ENCODE results near the gene CASTOR1.
A peak's percentile ranks its signal among the peaks of the same experiment; 100 is the strongest.

The CASTOR1 gene

DNA sequence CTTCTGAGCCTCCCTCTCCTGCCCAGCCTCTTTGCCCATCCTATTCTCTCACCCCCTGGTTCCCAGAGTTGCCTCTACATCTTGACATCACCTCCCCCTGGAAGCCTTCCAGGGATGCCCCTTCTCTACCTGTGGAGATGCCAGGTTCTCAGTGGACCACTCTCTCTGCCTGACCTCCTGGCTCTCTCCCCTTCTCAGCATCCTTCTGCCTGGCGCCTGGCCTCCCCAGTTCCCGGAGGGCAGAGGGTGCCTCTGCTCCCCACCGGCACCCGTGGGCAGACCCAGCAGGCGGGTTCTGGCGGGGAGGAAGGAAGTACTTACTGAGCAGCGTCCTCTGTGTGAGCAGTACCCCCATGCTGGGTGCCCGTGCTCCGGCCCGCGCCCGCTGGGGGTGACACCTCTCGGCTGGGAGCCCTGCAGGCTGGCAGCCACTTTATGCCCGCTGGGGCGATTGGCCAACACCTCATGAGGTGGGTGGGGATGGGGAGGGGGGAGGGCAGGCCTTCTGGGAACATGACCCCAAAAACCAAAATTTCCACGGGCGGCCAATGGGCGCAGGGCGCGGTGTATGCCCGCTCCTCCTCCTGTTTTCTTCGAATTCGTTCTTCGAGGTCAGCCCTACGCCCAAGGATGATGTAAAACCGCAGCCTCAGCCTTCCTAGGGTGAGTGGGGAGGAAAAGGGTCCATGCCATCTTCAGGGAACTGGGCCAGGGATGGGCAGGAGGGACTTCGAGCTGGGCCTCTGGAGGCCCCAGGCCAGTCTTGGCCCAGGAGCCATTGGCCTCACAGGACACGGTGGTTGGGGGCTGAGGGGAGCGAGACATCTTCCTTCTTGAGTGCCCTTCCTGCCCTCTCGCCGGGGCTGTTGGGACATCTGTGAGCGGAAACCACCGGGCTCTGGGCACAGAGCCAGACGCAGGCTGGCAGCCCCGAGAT is 22.6 kb downstream of the CASTOR1 start, which contains the start of gene OSM:
Gene OSM, minus strand, starts transcription at position 407 of the 937 bp plus-strand sequence. Its CDS starts 52 bp downstream, at position 355.
- Histone ChIP-seq H3K79me2 (ENCODE audit: control insufficient read depth, low read length) (peaks cover 4% of the 10 kb centered on the region; the same call in 1 of the 2 replicates), H4K20me1 (ENCODE audit: control insufficient read depth, insufficient read depth, low read depth, low read length) (no peaks in the 10 kb centered on the region), H3K36me3 (ENCODE audit: control insufficient read depth, low read length) (no peaks in the 10 kb centered on the region), H3K27me3 (ENCODE audit: control insufficient read depth, low read length) (no peaks in the 10 kb centered on the region), H3K9me2 (replicated peaks; ENCODE audit: control insufficient read depth, low read length) (no peaks in the 10 kb centered on the region), H3K4me2 (ENCODE audit: low read length) (peak within 1 kb of the TSS; percentile 71), H3K4me1 (ENCODE audit: control insufficient read depth, low read length) (peaks cover 30% of the 10 kb centered on the region), H3K9me3 (ENCODE audit: control insufficient read depth, insufficient read depth, low read length) (no peaks in the 10 kb centered on the region), H3K27ac (ENCODE audit: low read depth, low read length) (peak within 1 kb of the TSS; percentile 30; the same call in 1 of the 2 replicates), H3F3A (ENCODE audit: control insufficient read depth, insufficient read depth) (no peaks in the 10 kb centered on the region), H3K4me3 (ENCODE audit: low read length) (peak within 1 kb of the TSS; percentile 81)
- no peak for TF ChIP-seq EZH2phosphoT487 (IDR thresholded peaks at IDR 0.05; ENCODE audit: borderline replicate concordance, low read length)
- TF ChIP-seq, protein P1, sequence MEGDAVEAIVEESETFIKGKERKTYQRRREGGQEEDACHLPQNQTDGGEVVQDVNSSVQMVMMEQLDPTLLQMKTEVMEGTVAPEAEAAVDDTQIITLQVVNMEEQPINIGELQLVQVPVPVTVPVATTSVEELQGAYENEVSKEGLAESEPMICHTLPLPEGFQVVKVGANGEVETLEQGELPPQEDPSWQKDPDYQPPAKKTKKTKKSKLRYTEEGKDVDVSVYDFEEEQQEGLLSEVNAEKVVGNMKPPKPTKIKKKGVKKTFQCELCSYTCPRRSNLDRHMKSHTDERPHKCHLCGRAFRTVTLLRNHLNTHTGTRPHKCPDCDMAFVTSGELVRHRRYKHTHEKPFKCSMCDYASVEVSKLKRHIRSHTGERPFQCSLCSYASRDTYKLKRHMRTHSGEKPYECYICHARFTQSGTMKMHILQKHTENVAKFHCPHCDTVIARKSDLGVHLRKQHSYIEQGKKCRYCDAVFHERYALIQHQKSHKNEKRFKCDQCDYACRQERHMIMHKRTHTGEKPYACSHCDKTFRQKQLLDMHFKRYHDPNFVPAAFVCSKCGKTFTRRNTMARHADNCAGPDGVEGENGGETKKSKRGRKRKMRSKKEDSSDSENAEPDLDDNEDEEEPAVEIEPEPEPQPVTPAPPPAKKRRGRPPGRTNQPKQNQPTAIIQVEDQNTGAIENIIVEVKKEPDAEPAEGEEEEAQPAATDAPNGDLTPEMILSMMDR (IDR thresholded peaks at IDR 0.05; ENCODE audit: low read depth, low read length, poor library complexity, severe bottlenecking): no peak

DNA sequence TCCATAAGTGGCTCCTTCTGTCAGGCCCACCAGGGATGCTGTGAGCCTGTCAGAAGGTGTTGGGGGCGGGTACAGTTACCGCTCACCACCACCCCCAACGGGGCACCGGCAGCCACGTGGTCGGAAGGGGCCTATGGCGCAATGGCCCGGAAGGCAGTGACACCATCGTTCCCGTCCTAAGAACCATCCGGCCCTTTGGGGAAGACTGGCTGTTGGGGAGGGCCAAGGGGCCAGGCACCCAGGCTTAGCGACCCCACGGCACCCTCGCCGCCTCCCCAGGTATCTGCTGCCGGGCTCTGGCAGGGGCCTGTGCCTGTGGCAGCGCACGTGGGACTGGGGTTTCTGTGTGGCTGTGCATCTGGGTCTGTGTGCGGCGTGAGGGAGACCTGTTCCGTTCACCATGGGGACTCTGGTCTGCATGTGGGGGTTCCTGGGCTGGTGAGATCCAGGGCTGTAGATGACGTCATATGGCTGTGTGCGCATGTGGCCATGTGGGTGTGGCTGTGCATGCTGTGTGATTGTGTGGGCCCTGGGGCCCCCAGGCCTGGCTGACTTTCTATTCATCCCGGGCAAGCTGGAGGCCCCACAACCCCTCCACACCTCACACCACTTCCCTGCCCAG is 23.4 kb downstream of the CASTOR1 start:
- Histone ChIP-seq H3K9me3 (ENCODE audit: control insufficient read depth, insufficient read depth, low read length) (no peaks in the 10 kb centered on the region), H3K27me3 (ENCODE audit: control insufficient read depth, low read length) (no peaks in the 10 kb centered on the region), H3K4me3 (ENCODE audit: low read length) (peak overlapping the region; percentile 81), H3K36me3 (ENCODE audit: control insufficient read depth, low read length) (no peaks in the 10 kb centered on the region), H3K4me1 (ENCODE audit: control insufficient read depth, low read length) (peaks cover 30% of the 10 kb centered on the region), H4K20me1 (ENCODE audit: control insufficient read depth, insufficient read depth, low read depth, low read length) (no peaks in the 10 kb centered on the region), H3F3A (ENCODE audit: control insufficient read depth, insufficient read depth) (no peaks in the 10 kb centered on the region), H3K27ac (ENCODE audit: low read depth, low read length) (peak overlapping the region; percentile 30; the same call in 1 of the 2 replicates), H3K79me2 (ENCODE audit: control insufficient read depth, low read length) (peaks cover 4% of the 10 kb centered on the region; the same call in 1 of the 2 replicates), H3K9me2 (replicated peaks; ENCODE audit: control insufficient read depth, low read length) (no peaks in the 10 kb centered on the region), H3K4me2 (ENCODE audit: low read length) (peak overlapping the region; percentile 71)
- TF ChIP-seq, protein P1 (IDR thresholded peaks at IDR 0.05; ENCODE audit: low read depth, low read length, poor library complexity, severe bottlenecking): no peak
- TF ChIP-seq EZH2phosphoT487 (IDR thresholded peaks at IDR 0.05; ENCODE audit: borderline replicate concordance, low read length): no peak

DNA sequence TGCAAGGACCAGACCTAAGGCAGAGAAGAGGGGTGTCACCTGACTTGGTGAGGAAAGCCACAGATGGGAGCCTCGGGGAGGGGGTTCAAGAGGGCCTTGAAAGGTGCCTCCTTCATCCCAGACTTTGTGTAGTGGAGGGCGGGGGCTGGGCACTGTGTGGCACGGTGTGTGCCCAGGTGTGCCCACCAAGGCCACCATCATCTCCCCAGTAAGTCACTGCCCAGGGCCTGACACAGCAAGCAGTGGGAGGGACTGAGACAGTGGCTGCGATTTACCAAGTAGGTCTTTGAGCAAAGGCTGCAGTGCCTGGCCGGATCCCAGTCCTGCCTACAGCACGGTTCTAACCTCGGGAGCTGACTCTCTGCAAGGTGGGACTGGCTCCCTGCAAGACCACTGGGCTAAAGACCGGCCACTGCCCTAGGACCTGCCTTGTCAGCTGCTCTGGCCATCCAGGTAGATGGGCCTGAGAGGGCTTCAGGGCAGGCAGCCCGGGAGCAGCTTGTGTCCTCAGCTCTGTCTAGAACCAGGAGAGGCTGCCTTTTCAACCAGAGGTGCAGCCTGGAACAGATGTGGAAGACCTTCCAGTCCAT is 24.1 kb downstream of the CASTOR1 start:
- Histone ChIP-seq H3K79me2 (ENCODE audit: control insufficient read depth, low read length) (peaks cover 4% of the 10 kb centered on the region; the same call in 1 of the 2 replicates), H3K4me3 (ENCODE audit: low read length) (peak overlapping the region; percentile 81), H3K27ac (ENCODE audit: low read depth, low read length) (no peak overlapping the region), H3F3A (ENCODE audit: control insufficient read depth, insufficient read depth) (no peaks in the 10 kb centered on the region), H4K20me1 (ENCODE audit: control insufficient read depth, insufficient read depth, low read depth, low read length) (no peaks in the 10 kb centered on the region), H3K4me2 (ENCODE audit: low read length) (peak overlapping the region; percentile 71), H3K9me2 (replicated peaks; ENCODE audit: control insufficient read depth, low read length) (no peaks in the 10 kb centered on the region), H3K9me3 (ENCODE audit: control insufficient read depth, insufficient read depth, low read length) (no peaks in the 10 kb centered on the region), H3K27me3 (ENCODE audit: control insufficient read depth, low read length) (no peaks in the 10 kb centered on the region), H3K4me1 (ENCODE audit: control insufficient read depth, low read length) (peaks cover 30% of the 10 kb centered on the region), H3K36me3 (ENCODE audit: control insufficient read depth, low read length) (no peaks in the 10 kb centered on the region)
- TF ChIP-seq, protein P1 (IDR thresholded peaks at IDR 0.05; ENCODE audit: low read depth, low read length, poor library complexity, severe bottlenecking): no peak
- no peak for TF ChIP-seq EZH2phosphoT487 (IDR thresholded peaks at IDR 0.05; ENCODE audit: borderline replicate concordance, low read length)
